Neutrophil (primary cell): ENCODE data around the gene TCP1.

ENCODE experiments used
- H3K27ac ChIP-seq: fragments of 200-600 bp; sonication (generic); 2 replicates; pipeline ENCODE4 v1.5.1; 2016; ENCODE audit warnings: mild to moderate bottlenecking, moderate library complexity
- H3K27me3 ChIP-seq: fragments of 200-600 bp; sonication (generic); 2 replicates; pipeline ENCODE4 v1.6.0; 2016; ENCODE audit warnings: mild to moderate bottlenecking
- H3K36me3 ChIP-seq: fragments of 200-600 bp; sonication (generic); 2 replicates; pipeline ENCODE4 v1.5.1; 2017
- H3K4me1 ChIP-seq, 2 experiments: fragments of 200-600 bp in 1 of 2; sonication (generic) in 1 of 2; 1 replicate in 1 of 2; 2 replicates in 1 of 2; pipeline versions ENCODE4 v1.5.1 to v1.6.1; 2013 to 2016; ENCODE audit warnings: low read depth in 1 of 2, low read length in 1 of 2, mild to moderate bottlenecking in 1 of 2, moderate library complexity in 1 of 2; ENCODE audit not compliant: control insufficient read depth in 1 of 2, insufficient read depth in 1 of 2
- H3K4me3 ChIP-seq, 2 experiments: fragments of 200-600 bp in 1 of 2; sonication (generic) in 1 of 2; 1 replicate in 1 of 2; 2 replicates in 1 of 2; pipeline ENCODE4 v1.5.1; 2013 to 2016; ENCODE audit warnings: low read depth in 1 of 2, low read length in 1 of 2, mild to moderate bottlenecking in 1 of 2, moderate library complexity in 1 of 2
- H3K9me3 ChIP-seq: fragments of 200-600 bp; sonication (generic); 2 replicates; pipeline ENCODE4 v1.5.1; 2016
- TF ChIP-seq, protein P1 (sequence below): fragments of 200-600 bp; sonication (generic); IDR thresholded peaks from 2 replicates; pipeline ENCODE4 v1.5.1; 2016; ENCODE audit warnings: antibody characterized with exemption

The TCP1 gene

GRCh38 chr6:159762681-159763293 is 26.6 kb downstream of the TCP1 start:
- H3K36me3 ChIP-seq: peaks cover 23% of the 10 kb centered on the region
- TF ChIP-seq, protein P1, sequence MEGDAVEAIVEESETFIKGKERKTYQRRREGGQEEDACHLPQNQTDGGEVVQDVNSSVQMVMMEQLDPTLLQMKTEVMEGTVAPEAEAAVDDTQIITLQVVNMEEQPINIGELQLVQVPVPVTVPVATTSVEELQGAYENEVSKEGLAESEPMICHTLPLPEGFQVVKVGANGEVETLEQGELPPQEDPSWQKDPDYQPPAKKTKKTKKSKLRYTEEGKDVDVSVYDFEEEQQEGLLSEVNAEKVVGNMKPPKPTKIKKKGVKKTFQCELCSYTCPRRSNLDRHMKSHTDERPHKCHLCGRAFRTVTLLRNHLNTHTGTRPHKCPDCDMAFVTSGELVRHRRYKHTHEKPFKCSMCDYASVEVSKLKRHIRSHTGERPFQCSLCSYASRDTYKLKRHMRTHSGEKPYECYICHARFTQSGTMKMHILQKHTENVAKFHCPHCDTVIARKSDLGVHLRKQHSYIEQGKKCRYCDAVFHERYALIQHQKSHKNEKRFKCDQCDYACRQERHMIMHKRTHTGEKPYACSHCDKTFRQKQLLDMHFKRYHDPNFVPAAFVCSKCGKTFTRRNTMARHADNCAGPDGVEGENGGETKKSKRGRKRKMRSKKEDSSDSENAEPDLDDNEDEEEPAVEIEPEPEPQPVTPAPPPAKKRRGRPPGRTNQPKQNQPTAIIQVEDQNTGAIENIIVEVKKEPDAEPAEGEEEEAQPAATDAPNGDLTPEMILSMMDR: no peak
- H3K4me3 ChIP-seq: peak overlapping the region; percentile 96 to 99

GRCh38 chr6:159761873-159762680 is 27.3 kb downstream of the TCP1 start, which contains the start of gene ACAT2:
Gene ACAT2, plus strand, starts transcription at chr6:159762045. Its CDS starts 43 bp downstream, at chr6:159762088.
- TF ChIP-seq, protein P1: peak; percentile 42
- peak within 1 kb of the TSS; percentile 96 to 99 for H3K4me3 ChIP-seq

More at GRCh38 chr6:159762681-159763293, 26.6 kb downstream of the TCP1 start:
- no peaks in the 10 kb centered on the region for H3K9me3 ChIP-seq
- H3K4me1 ChIP-seq: peaks cover 19 to 21% of the 10 kb centered on the region in 2 experiments
- no peaks in the 10 kb centered on the region for H3K27me3 ChIP-seq
- peak overlapping the region; percentile 93 for H3K27ac ChIP-seq

DNA sequence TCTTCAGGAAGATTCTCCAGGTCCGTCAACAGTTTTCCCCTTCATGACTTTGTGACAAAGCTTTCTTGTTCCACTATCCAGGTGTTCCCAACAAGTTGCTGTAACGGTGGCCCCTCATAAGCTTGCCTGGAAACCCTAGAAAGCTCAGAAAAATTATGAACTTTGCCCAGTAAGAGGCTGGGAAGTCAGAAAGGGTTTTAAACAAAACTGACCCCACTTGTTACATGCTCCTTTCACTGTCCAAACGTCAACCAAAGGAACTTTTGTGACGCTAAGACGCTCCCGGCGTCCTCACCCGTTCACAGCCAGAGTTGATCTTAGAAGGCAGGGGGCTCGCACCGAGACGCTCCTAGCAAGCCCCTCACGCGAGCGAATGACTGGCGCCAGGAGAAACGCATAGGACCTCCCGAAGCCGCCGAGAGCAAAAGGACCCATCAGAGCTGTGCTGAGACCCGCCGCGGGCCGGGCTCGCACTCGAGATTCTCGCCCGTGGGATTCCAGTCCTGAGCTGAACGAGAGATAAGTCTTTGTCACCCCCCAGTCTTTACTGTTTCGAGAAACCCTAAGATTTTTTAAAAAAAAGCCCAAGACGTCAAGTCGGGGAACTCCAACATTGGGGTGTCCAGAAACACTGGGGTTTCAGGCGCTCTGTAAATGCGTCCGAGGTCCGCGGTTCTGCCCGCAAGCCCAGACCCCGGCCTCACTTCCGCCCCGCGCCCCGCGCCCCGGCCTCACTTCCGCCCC is 28.1 kb downstream of the TCP1 start:
- H3K36me3 ChIP-seq: peaks cover 23% of the 10 kb centered on the region
- H3K27ac ChIP-seq: peak overlapping the region; percentile 93
- TF ChIP-seq, protein P1: no peak
- H3K4me1 ChIP-seq: peaks cover 19 to 21% of the 10 kb centered on the region in 2 experiments
- peak overlapping the region; percentile 96 to 99 for H3K4me3 ChIP-seq
- H3K27me3 ChIP-seq: no peaks in the 10 kb centered on the region
- H3K9me3 ChIP-seq: no peaks in the 10 kb centered on the region

More at GRCh38 chr6:159761873-159762680, 27.3 kb downstream of the TCP1 start, which contains the start of gene ACAT2:
- no peaks in the 10 kb centered on the region for H3K9me3 ChIP-seq
- H3K27ac ChIP-seq: peak within 1 kb of the TSS; percentile 93
- peaks cover 22% of the 10 kb centered on the region for H3K36me3 ChIP-seq
- peaks cover 19 to 21% of the 10 kb centered on the region in 2 experiments for H3K4me1 ChIP-seq
- no peaks in the 10 kb centered on the region for H3K27me3 ChIP-seq

GRCh38 chr6:159760602-159761057 is 28.8 kb downstream of the TCP1 start:
- H3K27me3 ChIP-seq: no peaks in the 10 kb centered on the region
- H3K9me3 ChIP-seq: no peaks in the 10 kb centered on the region
- H3K4me3 ChIP-seq: peak overlapping the region in 1 of 2 experiments; percentile 96
- peaks cover 30% of the 10 kb centered on the region for H3K36me3 ChIP-seq
- H3K27ac ChIP-seq: peak overlapping the region; percentile 93
- peaks cover 19 to 21% of the 10 kb centered on the region in 2 experiments for H3K4me1 ChIP-seq
- TF ChIP-seq, protein P1: no peak

DNA sequence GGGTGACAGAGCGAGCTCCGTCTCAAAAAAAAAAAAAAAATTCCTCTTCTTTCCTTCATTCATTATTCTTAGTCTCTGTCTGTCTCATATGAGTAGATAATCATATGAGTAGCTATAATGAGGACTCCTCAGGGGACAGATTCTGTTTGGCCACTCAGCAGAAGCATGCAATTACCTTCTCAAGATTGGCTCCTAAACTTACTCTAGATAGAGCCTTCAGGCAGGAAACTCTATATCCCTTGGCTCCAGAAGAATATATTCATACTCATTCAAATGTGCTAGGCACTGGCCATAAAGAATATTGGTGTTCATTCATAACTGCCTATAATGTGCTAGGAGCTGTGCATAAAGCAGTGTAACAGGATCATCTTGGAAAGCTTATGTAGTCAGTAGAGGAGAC is 29.8 kb downstream of the TCP1 start:
- no peak overlapping the region for H3K4me3 ChIP-seq
- no peaks in the 10 kb centered on the region for H3K27me3 ChIP-seq
- TF ChIP-seq, protein P1: no peak
- no peaks in the 10 kb centered on the region for H3K9me3 ChIP-seq
- H3K36me3 ChIP-seq: peaks cover 39% of the 10 kb centered on the region
- H3K27ac ChIP-seq: peak overlapping the region; percentile 93
- peaks cover 19 to 21% of the 10 kb centered on the region in 2 experiments for H3K4me1 ChIP-seq
